Upper lobe of right lung (tissue), 1 donor: ENCODE data around the gene KATNB1. TPM values are rescaled to one million over a fixed set of nuclear protein-coding genes. Genes with fewer than 3 reads are reported as not detected.

Experiments used
- ATAC-seq: fragments of 200-7000 bp; cut with Tn5 transposase; one replicate; pipeline ENCODE4 v1.9.1; 2020; ENCODE audit warnings: mild to moderate bottlenecking, moderate library complexity
- DNase-seq: peaks from one replicate; pipeline ENCODE4 v3.0.0-alpha.2; 2020
- H3K27ac ChIP-seq: fragments of 200-600 bp; one replicate; pipeline ENCODE4 v1.8.0; 2022
- H3K27me3 ChIP-seq: fragments of 200-600 bp; one replicate; pipeline ENCODE4 v1.8.0; 2022; ENCODE audit warnings: mild to moderate bottlenecking
- H3K36me3 ChIP-seq: fragments of 200-600 bp; one replicate; pipeline ENCODE4 v1.8.0; 2022
- H3K4me1 ChIP-seq: fragments of 200-600 bp; one replicate; pipeline ENCODE4 v1.8.0; 2022
- H3K4me3 ChIP-seq: fragments of 200-600 bp; one replicate; pipeline ENCODE4 v1.8.0; 2022; ENCODE audit warnings: mild to moderate bottlenecking
- H3K9me3 ChIP-seq: fragments of 200-600 bp; one replicate; pipeline ENCODE4 v1.8.0; 2022
- intact Hi-C: fragments of 100-400 bp; cut with DNase I; formaldehyde crosslinking; loops from one replicate; pipeline ENCODE4 v1.11.0; 2022
- total RNA-seq: library from RNA; stranded (reverse); fragmentation: NEBNext Ultra II Directional; extraction: Animal tissue kit (Norgen Biotek cat#: 25700); gene quantifications from one replicate; pipeline ENCODE4 v1.2.1, GENCODE V29; 2021
- TF ChIP-seq, protein P1 (sequence below): fragments of 200-600 bp; IDR thresholded peaks from one replicate; pipeline ENCODE4 v1.8.0; 2022; ENCODE audit warnings: antibody characterized with exemption
- donor health status: DM: no; HTN: yes; CAD: no; lungs with severe emphysema.

The KATNB1 gene
- total RNA-seq, 1 donor from 2014 or later = 16.6 TPM

DNA sequence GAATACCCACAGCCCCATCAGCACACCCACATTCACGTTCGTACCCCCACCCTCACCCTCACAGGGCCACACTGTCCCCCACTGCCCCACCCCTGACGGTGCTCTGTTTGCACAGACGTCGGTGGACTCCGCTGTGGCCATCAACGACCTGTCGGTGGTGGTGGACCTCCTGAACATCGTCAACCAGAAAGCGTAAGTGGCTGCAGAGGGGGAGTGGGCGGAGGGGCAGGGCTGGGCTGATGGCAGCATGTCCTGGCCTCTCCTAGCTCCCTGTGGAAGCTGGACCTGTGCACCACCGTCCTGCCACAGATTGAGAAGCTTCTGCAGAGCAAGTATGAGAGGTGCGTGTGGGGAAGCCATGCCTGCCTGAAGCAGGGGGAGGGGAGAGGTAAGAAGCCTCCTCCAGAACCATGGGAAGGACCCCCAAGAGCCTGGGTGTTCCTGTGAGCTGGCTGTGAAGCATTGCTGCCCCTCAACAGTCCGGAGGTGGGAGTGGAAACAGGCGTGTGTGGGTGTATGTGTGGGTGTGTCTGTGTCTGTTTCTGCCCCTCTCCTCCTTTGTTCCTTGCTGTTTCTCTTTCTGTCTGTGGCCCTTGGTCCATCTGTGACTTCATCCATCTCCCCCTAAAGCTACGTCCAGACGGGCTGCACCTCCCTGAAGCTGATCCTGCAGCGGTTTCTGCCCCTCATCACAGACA, 20.3 kb downstream of the KATNB1 start:
- peaks cover 8% of the 10 kb centered on the region for H3K4me1 ChIP-seq
- H3K4me3 ChIP-seq = no peak overlapping the region
- ATAC-seq (no peak), DNase-seq (no peak)
- intact Hi-C loops = loop anchor here (5.0 kb wide), 1 partner anchor 106 kb away; no protein-coding TSS in a partner anchor
- peaks cover 33% of the 10 kb centered on the region for H3K36me3 ChIP-seq
- no peak overlapping the region for H3K27ac ChIP-seq
- no peaks in the 10 kb centered on the region for H3K9me3 ChIP-seq
- no peaks in the 10 kb centered on the region for H3K27me3 ChIP-seq
- TF ChIP-seq, protein P1, sequence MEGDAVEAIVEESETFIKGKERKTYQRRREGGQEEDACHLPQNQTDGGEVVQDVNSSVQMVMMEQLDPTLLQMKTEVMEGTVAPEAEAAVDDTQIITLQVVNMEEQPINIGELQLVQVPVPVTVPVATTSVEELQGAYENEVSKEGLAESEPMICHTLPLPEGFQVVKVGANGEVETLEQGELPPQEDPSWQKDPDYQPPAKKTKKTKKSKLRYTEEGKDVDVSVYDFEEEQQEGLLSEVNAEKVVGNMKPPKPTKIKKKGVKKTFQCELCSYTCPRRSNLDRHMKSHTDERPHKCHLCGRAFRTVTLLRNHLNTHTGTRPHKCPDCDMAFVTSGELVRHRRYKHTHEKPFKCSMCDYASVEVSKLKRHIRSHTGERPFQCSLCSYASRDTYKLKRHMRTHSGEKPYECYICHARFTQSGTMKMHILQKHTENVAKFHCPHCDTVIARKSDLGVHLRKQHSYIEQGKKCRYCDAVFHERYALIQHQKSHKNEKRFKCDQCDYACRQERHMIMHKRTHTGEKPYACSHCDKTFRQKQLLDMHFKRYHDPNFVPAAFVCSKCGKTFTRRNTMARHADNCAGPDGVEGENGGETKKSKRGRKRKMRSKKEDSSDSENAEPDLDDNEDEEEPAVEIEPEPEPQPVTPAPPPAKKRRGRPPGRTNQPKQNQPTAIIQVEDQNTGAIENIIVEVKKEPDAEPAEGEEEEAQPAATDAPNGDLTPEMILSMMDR = no peak

DNA sequence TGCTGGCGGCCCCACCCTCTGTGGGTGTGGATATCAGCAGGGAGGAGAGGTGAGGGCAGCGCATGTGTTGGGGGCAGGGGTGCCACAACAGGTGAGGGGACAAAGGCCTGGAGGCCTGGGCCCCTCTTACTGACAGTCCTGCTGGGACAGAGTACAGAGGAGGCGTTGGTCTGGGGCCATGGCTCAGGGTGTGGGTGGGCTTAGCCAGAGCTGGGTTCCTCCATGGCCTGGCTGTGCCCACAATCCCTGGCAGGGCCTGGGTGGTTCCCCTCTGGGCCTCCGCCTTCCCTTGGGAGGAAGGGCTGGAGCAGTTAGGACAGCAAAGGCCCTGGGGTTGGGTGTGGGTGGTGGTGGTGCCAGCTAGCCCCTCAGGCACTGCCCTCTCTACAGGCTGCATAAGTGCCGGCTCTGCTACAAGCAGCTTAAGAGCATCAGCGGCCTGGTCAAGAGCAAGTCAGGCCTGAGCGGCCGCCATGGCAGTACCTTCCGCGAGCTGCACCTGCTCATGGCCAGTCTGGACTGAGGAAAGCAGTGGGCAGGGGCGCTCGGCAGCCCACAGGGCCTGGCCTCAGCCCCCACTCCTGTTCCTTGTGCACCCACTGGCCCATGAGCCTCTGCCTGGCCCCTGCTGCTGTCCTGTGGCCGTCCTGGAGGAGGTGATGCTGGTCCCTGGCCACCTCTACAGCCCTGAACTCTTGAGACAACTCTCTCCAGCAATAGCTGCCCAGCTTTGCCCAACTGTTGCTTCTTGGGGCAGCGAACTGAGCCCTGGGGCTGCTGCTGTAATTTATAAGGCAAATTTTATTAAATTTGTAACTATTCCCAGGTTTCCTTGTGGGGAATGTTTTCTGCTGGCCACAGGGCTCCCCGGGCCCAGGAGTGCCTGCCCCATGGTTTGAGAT, 21.1 kb downstream of the KATNB1 start:
- no peak overlapping the region for H3K27ac ChIP-seq
- TF ChIP-seq, protein P1 = no peak
- intact Hi-C loops = loop anchor here (5.0 kb wide), 1 partner anchor 106 kb away; no protein-coding TSS in a partner anchor

DNA sequence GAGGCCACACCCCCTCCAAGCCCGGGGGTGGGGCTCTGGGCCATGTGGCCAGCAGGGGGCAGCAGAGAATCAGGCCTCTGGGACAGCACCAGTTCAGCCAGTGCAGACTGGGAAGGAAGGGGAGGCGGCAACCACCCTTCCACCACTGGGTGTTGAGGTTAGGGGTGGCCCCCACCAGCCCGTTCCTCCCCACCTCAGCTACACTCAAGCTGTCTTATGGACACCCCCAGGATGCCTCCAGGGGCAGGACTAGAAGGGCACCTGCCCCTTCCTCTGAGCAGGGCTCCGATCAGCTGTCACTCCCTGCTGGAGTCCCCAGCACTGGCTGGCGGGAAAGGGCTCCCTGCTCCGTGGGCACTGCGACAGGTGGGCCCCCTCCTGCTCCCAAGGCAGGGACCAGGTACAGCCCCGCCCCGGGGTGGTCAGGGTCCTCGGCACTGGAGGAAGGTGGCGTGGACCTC, 21.8 kb downstream of the KATNB1 start:
- Histone ChIP-seq H3K9me3 (no peaks in the 10 kb centered on the region), H3K27me3 (no peaks in the 10 kb centered on the region), H3K36me3 (peaks cover 29% of the 10 kb centered on the region), H3K4me3 (no peak overlapping the region), H3K27ac (peak overlapping the region; percentile 30), H3K4me1 (peaks cover 8% of the 10 kb centered on the region)
- intact Hi-C loops = loop anchor here (5.0 kb wide), 1 partner anchor 105 kb away; no protein-coding TSS in a partner anchor
- ATAC-seq (peak; percentile 91), DNase-seq (peak; percentile 93)
- TF ChIP-seq, protein P1 = peak; percentile 99

More for the DNA sequence above, 21.1 kb downstream of the KATNB1 start:
- Histone ChIP-seq H3K36me3 (peaks cover 34% of the 10 kb centered on the region), H3K4me1 (peaks cover 8% of the 10 kb centered on the region), H3K9me3 (no peaks in the 10 kb centered on the region), H3K4me3 (no peak overlapping the region), H3K27me3 (no peaks in the 10 kb centered on the region)
- ATAC-seq = no peak
- DNase-seq = no peak

DNA sequence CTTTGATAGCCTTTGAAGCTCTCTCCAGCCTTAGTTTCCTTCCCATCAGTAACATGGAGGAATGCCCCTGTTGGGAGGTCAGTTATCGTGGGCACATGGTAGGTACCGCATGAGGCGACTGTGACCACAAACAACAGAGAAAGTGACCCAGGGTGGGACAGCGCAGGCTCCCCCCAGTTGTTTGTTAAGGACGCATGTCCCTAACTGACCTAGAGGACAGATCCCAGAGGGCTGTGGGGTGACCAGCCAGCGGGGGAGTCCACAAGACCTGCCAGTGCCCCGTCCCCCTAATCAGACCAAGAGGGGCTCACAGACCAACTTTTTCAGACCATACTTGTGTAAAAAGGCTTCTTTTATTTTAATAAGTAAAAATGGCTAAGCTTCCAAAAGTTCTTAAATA, 22.3 kb downstream of the KATNB1 start:
- Histone ChIP-seq H3K36me3 (peaks cover 29% of the 10 kb centered on the region), H3K4me1 (peaks cover 8% of the 10 kb centered on the region), H3K4me3 (no peak overlapping the region), H3K27ac (peak overlapping the region; percentile 30), H3K9me3 (no peaks in the 10 kb centered on the region), H3K27me3 (no peaks in the 10 kb centered on the region)
- DNase-seq (no peak), ATAC-seq (no peak)
- TF ChIP-seq, protein P1 = no peak
- intact Hi-C loops = loop anchor here (5.0 kb wide), 1 partner anchor 104 kb away; no protein-coding TSS in a partner anchor

DNA sequence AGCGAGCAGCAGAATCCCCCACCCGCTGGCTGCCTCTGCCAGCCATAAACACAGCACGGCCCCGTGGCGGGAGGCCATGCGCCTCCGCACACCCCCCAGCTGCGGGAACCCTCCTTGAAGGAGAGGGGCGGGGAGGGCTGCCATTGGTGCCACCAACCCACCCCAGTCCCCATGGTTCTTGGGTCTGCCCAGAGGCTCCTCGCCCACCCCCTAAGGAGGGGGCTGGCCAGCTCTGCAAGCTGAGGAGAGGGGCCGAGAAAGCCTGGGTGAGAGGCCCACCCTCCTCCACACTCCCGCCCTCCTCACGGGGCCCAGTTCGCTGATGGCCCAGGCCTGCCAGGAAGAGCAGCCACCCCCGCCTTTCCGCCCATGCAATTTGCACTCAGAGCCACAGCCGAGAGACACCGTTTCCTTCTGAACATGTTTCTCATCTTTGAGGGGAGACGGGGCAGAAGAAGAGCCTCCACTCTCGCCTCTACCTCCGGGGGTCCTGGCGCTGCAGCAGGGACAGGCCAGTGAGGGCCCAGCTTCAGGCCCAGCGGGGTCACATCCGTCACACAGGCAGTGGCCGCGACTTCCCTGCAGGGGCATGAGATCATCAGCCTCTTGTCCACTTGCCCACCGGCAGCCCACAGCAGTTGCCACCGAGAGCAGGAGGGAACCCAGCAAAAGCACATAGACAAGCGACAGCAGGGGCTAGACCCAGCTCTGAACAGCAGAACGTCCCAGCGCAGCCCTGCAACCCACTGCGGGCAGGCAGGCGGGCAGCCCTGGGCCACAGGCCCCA, 23.0 kb downstream of the KATNB1 start:
- Histone ChIP-seq H3K36me3 (peaks cover 27% of the 10 kb centered on the region), H3K4me1 (peaks cover 8% of the 10 kb centered on the region), H3K4me3 (no peak overlapping the region), H3K27ac (peak overlapping the region; percentile 30), H3K27me3 (no peaks in the 10 kb centered on the region), H3K9me3 (no peaks in the 10 kb centered on the region)
- TF ChIP-seq, protein P1 = no peak
- DNase-seq = no peak
- no peak for ATAC-seq
- intact Hi-C loops = loop anchor here (5.0 kb wide), 1 partner anchor 104 kb away; no protein-coding TSS in a partner anchor
